T-helper 2 cell (primary cell): ENCODE measurements around the gene LRP1B.
"Not testable (repeated sequence)": the region's sequence is repeated elsewhere in the genome, so short reads cannot be mapped to it uniquely, and the experiment has no call there.

ENCODE experiments used
- DNase-seq, 5 experiments: peaks; one replicate each; pipeline versions ENCODE4 v3.0.0 to v3.0.0-alpha.2; 2012 to 2022

The LRP1B gene

GRCh38 chr2:140975237-140975636 lies 1155.6 kb downstream of the LRP1B start:
- DNase-seq = no peak

- DNase-seq = no peak
Measured at GRCh38 chr2:140972724-140973123, 1158.1 kb downstream of the LRP1B start.

- not testable (repeated sequence) for DNase-seq
Measured at GRCh38 chr2:140964324-140964723, 1166.5 kb downstream of the LRP1B start.

GRCh38 chr2:140949932-140950331 lies 1180.9 kb downstream of the LRP1B start:
- no peak for DNase-seq

- DNase-seq = no peak
Measured at GRCh38 chr2:140947236-140947635, 1183.6 kb downstream of the LRP1B start.

GRCh38 chr2:140943867-140944266 lies 1186.9 kb downstream of the LRP1B start:
- no peak for DNase-seq

GRCh38 chr2:140942284-140942683 lies 1188.5 kb downstream of the LRP1B start:
- no peak for DNase-seq

GRCh38 chr2:140929849-140930248 lies 1201.0 kb downstream of the LRP1B start:
- no peak for DNase-seq

GRCh38 chr2:140918426-140918825 lies 1212.4 kb downstream of the LRP1B start:
- DNase-seq = no peak

- DNase-seq = no peak
Measured at GRCh38 chr2:140916410-140916809, 1214.4 kb downstream of the LRP1B start.

- no peak for DNase-seq
Measured at GRCh38 chr2:140910683-140911082, 1220.1 kb downstream of the LRP1B start.

GRCh38 chr2:140905083-140905781 lies 1225.6 kb downstream of the LRP1B start:
- no peak for DNase-seq

GRCh38 chr2:140895378-140895777 lies 1235.4 kb downstream of the LRP1B start:
- no peak for DNase-seq

GRCh38 chr2:140893685-140894084 lies 1237.1 kb downstream of the LRP1B start:
- no peak for DNase-seq

- DNase-seq = no peak
Measured at GRCh38 chr2:140892911-140893637, 1237.7 kb downstream of the LRP1B start.

GRCh38 chr2:140892436-140892835 lies 1238.4 kb downstream of the LRP1B start:
- no peak for DNase-seq

GRCh38 chr2:140891614-140892212 lies 1239.1 kb downstream of the LRP1B start:
- DNase-seq = no peak

GRCh38 chr2:140882671-140883620 lies 1247.9 kb downstream of the LRP1B start:
- no peak for DNase-seq

- DNase-seq = no peak
Measured at GRCh38 chr2:140880573-140880972, 1250.2 kb downstream of the LRP1B start.

- DNase-seq = no peak
Measured at GRCh38 chr2:140876015-140876414, 1254.8 kb downstream of the LRP1B start.

- no peak for DNase-seq
Measured at GRCh38 chr2:140873915-140874531, 1256.8 kb downstream of the LRP1B start.

GRCh38 chr2:140869925-140870324 lies 1260.9 kb downstream of the LRP1B start:
- DNase-seq = no peak
